Skin epidermis (tissue), 12 donors: ENCODE measurements around the gene INTS15.
"Not testable (repeated sequence)": the region's sequence is repeated elsewhere in the genome, so short reads cannot be mapped to it uniquely, and the experiment has no call there.

ENCODE experiments used
- H3K27ac ChIP-seq, 21 experiments: fragments of 200-600 bp; sonication (generic) in 11 of 21; one replicate each; pipeline ENCODE4 v1.5.0; 2020; ENCODE audit warnings: mild to moderate bottlenecking in 3 of 21, inconsistent platforms in 2 of 21, moderate library complexity in 2 of 21
- H3K4me3 ChIP-seq, 7 experiments: fragments of 200-600 bp; sonication (generic) in 2 of 7; one replicate each; pipeline ENCODE4 v1.5.0; 2020; ENCODE audit warnings: inconsistent platforms in 2 of 7, mild to moderate bottlenecking in 2 of 7, moderate library complexity in 1 of 7

The INTS15 gene

DNA sequence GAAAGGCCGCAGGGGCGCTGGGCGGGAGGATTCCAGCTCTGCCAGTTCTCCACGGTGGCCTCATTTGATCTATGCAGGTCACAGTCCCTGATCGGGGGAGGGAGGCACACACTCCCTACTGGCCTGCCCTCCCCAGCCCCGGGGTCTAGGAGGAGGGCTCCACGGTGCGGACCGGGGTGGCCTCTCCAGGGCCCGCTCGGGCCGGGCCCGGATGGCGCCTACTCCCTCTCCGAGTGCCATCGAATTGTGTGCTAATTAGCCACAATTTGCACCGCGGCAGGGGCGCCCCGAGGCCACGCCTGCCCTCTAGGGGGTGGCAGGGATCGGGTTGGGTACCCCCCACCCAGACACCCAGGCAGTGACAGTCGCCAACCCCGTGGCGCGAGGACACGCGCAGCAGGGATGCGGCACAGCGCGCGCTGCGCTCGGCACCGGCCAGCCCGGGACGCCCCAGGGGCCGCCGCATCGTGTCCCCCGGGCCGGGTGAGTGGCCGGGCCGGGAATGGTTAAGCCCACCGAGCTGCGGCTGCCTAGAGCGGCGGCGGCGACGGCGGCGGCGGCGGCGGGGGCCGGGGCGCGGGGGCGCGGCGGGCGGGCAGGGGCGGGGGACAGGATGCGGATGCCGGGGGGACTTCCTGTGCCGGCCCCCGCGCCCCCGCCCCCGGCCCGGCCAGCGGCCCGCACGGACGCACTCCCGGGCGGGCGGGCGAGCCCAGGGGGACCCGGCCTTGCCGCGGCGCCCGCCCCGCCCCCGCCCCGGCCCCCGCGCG is 25.3 kb downstream of the INTS15 start, which contains the start of gene ZNF853:
Gene ZNF853 (plus strand): TSS at position 658 of the 770 bp plus-strand sequence. CDS start 565 bp downstream, outside the sequence.
- H3K4me3 ChIP-seq: peak within 1 kb of the TSS; percentile 30 to 58 (median 47)
- H3K27ac ChIP-seq: peak within 1 kb of the TSS in 9 of 21 experiments; percentile 0 to 69 (median 53)

DNA sequence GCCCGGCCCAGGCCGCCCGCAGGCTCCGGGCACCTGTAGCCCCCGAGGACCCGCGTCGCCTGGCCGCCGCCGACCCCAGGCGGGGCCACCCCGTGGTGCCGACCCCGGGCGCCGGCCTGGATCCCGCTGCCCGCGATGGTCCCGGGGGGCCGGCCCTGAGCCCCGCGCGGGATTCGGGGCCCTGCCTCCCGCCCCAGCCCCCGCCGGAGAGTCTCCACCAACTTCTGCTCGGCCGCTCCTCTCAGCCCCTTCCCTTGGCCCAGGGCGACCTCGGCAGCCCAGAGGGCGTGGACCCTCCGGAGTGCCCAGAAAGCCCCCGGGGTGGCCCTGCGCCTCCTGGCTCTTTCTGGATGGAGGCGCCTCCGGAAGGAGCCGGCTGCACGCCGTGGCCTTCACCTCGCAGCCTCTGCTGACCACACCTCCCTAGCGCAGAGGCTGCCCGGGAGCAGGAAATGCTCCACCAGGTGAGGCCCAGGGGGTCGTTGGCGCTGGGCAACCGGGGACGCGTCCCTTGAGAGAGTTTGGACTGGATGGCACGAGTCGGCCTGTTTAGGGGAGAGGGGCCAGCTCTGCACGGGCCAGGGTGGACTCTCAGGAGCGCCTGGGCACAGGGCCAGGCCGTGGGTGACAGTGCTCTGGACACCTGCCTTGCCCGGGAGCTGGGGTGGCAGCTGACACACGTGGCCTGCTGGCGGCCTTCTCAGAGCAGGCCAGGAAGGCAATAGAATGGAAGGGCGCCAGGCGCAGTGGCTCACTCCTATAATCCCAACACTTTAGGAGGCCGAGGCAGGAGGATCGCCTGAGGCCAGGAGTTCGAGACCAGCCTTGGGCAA is 26.1 kb downstream of the INTS15 start:
- H3K4me3 ChIP-seq: peak overlapping the region; percentile 30 to 58 (median 47)
- H3K27ac ChIP-seq: peak overlapping the region in 8 of 21 experiments; percentile 0 to 69 (median 52)

DNA sequence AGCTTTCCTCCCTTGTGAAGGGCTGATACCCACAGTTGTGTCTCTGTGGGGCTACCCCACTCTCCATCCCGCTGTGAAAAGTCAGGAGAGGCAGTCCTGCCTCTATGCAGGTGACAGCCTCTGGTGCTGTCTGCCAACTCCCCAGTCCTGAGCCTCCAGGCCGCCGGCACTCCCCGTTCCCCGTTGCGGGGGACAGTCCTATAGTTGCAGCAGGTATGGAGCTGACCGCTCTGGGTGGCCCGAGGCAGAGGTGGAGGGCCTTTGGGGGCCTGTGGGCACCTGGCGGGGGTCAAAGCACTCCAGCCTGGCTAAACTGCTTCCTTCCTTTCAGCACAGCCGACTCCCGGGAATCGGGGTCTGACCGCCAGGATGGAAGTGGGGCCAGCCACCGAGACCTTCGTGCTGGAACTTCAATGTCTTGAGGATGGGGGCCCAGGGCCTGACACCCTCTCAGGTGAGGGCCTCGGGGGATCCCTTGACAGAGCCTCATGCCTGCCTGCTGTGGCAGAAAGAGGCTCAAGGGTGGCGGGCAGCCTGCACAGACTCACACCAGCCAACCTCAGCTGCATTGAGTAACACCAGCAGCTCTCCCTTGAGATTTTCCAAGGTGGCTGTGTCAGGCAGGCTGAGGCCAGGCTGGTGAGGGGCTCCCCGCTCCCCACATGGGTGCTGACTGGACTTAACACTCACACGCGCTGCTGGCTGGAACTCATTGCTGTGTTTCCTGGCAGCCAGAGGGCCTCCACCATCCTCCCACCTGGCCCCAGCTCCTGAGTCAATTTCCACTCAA is 27.2 kb downstream of the INTS15 start:
- H3K4me3 ChIP-seq: no peak overlapping the region
- no peak overlapping the region for H3K27ac ChIP-seq

DNA sequence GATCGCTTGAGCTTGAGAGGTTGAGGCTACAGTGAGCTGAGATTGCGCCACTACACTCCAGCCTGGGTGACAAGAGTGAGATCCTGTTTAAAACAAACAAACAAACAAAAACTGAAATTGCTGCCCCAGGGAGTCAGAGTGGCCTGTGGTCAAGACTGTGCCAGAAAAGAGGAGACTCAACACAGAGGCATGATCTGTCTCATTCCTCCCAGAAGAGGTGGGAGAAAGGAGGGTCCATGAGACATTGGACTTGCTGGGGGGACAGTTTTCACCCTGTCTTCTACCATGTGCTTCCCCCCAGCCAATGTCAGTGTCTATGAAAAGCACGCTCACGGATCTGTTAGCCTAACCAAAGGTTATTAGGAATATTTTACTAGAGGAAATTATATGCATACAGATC is 28.8 kb downstream of the INTS15 start:
- Histone ChIP-seq H3K27ac (no peak overlapping the region), H3K4me3 (no peak overlapping the region)

DNA sequence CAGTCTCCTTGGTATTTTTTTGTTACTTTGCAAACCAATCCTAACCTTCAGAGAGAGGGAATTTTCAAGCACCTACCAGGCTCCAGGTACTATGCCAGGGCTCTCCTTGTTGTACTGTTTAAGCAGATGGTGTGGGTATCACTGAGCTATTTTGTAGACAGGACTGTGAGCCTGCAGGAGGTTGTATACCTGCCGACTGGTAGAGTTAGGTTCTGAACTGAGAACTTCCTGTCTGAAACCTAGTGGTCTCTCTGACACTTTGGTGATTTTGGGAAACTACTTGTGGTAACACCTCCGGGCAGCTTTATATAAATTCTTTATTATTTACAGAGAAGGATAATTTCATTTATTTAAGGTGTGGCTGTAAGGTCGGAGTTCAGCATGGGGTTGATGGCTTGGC is 30.1 kb downstream of the INTS15 start:
- no peak overlapping the region for H3K4me3 ChIP-seq
- peak overlapping the region in 1 of 21 experiments; percentile 74 for H3K27ac ChIP-seq

DNA sequence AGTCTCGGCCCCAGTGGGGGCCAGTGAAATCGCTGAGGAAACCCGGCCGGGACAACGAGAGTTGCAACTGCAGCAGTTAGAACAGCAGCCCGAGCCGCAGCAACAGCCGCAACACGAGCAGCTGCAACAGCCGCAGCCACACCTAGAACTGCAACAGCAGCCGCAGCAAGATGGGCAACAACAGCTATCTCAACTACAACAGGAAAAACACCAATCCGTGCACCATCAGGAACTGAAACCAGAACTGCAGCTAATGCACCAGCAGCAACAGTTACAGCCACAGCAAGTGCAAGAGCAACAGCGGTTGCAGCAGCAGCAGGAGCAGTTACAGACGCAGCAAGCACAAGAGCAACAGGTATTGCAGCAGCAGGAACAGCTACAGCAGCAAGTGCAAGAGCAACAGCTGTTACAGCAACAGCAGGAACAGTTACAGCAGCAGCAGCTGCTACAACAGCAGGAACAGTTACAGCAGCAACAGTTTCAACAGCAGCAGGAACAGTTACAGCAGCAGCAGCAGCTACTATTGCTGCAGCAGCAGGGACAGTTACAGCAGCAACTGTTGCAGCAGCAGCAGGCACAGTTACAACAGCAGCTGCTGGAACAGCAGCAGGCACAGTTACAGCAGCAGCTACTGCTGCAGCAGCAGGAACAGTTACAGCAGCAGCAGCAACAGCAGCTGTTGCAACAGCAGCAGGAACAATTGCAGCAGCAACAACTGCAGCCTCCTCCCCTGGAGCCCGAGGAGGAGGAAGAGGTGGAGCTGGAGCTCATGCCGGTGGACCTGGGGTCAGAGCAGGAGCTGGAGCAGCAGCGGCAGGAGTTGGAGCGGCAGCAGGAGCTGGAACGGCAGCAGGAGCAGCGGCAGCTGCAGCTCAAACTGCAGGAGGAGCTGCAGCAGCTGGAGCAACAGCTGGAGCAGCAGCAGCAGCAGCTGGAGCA is 31.6 kb downstream of the INTS15 start:
- H3K4me3 ChIP-seq: no peak overlapping the region
- peak overlapping the region in 4 of 21 experiments; percentile 10 to 74 (median 15) for H3K27ac ChIP-seq

DNA sequence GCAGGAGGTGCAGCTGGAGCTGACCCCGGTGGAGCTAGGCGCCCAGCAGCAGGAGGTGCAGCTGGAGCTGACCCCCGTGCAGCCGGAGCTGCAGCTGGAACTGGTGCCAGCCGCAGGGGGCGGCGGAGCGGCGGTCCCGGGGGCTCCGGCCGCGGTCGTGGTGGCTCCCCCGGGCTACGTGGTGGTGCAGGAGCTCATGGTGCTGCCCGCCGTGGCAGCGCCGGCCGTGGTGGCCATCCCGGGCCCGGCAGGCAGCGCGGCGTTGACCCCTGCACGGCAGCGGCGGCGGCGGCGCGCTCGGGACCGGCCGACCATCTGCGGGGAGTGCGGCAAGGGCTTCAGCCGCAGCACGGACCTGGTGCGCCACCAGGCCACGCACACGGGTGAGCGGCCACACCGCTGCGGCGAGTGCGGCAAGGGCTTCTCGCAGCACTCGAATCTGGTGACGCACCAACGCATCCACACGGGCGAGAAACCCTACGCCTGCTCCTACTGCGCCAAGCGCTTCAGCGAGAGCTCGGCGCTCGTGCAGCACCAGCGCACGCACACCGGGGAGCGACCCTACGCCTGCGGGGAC is 32.4 kb downstream of the INTS15 start:
- H3K27ac ChIP-seq: no peak overlapping the region

DNA sequence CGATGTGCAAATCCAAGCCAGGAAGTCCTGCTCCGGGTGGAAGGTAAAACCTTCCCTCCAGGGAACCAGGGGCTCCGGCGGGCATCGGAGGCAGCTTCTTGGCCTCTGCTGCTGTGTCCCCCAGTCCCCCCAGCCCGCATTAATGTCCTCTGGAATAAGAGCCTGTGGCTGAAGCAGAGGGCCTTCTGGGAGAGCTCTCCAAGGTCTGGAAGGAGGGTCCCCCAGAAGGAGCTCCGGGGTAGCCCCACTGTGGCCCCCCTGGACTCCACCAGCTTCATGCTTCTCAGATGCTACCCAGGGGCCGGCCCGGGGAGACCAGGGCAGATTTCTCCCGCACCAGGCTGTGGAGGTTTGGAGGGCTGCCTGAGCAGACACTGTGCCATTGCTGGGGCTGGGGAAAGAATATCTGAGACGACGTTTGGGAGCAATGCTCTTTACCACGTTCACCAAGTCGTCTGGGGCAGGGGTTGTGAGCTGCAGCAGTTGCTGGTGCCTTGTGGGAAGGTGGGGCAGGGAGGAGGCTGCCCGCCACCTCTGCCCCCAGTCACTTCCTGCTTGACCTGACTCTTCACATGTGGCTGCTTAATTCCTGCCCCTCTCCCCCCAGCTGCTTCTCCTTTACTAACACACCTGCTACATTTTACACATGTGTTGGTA is 33.9 kb downstream of the INTS15 start:
- no peak overlapping the region for H3K4me3 ChIP-seq
- H3K27ac ChIP-seq: peak overlapping the region in 6 of 21 experiments; percentile 11 to 69 (median 44)

More for the DNA sequence above, 32.4 kb downstream of the INTS15 start:
- H3K4me3 ChIP-seq: no peak overlapping the region

DNA sequence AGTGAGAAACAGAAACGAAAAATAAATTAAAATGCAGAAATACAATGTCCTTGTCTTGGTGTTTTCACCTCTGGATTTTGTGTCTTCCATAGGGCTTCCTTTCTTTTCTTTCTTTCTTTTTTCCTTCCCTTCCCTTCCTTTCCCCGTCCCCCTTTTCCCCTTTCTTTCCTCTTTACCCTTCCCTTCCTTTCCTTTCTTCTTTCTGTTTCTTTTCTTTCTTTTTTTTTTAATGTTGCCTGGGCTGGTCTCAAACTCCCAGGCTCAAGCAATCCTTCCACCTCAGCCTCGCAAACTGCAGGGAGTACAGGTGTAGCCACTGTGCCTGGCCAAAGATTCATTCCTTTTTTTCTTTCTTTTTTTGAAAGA is 34.4 kb downstream of the INTS15 start:
- Histone ChIP-seq H3K27ac (peak overlapping the region in 4 of 21 experiments; percentile 11 to 69 (median 45)), H3K4me3 (no peak overlapping the region)

DNA sequence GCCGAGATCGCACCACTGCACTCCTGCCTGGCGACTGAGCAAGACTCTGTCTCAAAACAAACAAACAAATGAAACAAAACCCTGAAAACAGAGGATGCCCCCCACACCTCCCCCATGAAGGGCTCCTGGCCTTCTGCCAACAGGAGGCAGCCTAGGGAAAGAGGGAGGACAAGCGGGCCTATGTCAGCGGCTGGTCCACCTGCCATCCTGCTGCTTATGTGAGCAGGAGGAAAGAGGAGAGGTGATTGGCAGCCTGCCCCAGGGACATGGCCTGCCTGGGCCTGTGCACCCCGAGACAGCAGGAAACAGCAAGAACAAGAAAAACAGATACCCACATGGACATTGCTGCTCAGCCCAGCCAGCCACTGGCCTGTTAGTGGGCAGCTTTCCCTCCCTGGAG is 38.2 kb downstream of the INTS15 start:
- Histone ChIP-seq H3K27ac (no peak overlapping the region), H3K4me3 (no peak overlapping the region)

DNA sequence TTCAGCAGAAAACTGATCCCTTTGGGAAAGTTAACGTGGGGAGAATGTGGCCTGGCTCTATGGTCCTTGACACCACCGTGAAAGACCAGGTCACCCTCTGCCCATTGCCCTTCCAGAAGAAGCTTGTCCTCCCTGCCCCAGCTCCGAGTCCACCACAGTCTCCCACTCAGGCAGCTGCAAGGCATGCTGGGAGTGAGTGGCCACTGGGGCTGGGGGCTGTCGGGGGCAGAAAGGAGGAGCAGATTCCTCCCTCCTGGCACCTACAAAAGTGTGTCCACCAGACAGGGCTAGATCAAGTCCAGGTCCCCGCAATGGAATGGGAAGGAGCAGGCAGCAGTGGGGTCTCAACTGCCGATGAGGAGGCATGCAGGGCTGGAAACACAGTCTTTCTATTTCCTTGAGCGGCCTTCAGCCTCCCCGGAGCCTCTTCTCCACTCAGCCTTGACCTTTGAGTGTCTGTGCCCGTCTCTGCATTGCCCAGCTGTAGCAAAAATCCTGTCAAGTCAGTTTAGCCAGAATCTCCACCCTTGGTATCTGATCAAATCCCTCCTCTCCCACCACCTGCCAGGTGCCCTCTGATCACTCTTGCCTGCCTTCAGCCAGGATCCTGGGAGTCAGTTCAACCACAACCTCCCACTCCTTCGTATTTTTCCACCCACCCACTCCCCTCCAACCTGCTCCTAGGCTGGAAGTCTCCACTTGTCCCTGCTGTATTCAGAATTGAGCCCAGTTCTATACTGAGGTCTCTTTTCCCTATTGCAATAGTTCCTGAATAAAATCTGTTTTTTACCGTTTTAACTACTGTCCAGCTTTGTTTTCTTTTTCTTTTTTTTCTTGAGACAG is 40.4 kb downstream of the INTS15 start:
- H3K27ac ChIP-seq: no peak overlapping the region

DNA sequence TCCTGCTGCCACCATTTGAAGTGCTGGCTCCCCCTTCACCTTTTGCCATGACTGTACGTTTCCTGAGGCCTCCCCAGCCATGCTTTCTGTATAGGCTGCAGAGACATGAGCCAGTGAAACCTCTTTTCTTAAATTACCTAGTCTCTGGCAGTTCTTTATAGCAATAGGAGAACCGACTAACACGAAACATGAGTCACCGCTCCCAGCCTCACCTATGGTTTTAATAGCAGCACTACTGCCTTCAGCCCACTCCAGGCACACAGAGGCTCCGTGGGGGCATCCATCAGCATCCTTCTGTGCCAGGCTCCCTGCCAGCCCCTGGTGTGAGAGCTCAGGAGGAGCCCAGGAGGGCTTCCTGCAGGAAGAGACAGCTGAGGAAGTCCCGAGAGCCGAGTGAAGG is 41.8 kb downstream of the INTS15 start:
- no peak overlapping the region for H3K4me3 ChIP-seq
- no peak overlapping the region for H3K27ac ChIP-seq

More for the DNA sequence above, 40.4 kb downstream of the INTS15 start:
- no peak overlapping the region for H3K4me3 ChIP-seq

DNA sequence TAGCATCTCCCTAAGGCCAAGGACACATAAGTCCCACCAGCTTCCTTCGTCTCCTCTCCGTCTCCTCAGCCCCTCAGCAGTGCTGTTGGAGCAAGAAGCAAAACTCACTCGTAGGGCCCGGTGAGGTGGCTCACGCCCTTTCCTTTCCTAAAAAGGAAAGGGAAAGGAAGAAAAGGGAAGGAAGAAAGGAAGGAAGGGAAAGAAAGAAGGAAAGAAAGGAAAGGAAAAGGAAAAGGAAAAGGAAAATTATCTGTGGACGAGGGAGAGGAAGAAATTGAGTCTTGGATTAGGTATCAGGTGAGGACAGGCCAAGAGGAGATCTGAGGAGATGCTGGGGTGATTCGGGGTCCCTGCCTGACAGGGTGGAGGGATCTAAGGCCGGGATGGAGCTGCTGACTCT is 44.2 kb downstream of the INTS15 start:
- no peak overlapping the region for H3K4me3 ChIP-seq
- no peak overlapping the region for H3K27ac ChIP-seq

DNA sequence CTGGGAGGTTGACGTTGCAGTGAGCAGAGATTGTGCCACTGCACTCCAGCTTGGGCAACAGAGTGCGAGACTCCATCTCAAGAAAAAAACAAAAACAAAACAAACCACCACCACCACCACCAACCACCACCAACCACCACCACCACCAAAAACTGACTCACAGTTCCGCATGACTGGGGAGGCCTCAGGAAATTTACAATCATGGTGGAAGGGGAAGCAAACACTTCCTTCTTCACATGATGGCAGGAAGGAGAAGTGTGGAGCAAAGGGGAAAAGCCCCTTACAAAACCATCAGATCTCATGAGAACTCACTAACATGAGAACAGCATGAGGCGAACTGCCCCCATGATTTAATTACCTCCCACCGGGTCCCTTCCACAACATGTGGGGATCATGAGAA is 45.1 kb downstream of the INTS15 start:
- not testable (repeated sequence) for H3K4me3 ChIP-seq
- H3K27ac ChIP-seq: peak overlapping the region in 2 of 21 experiments; percentile 18 to 21

DNA sequence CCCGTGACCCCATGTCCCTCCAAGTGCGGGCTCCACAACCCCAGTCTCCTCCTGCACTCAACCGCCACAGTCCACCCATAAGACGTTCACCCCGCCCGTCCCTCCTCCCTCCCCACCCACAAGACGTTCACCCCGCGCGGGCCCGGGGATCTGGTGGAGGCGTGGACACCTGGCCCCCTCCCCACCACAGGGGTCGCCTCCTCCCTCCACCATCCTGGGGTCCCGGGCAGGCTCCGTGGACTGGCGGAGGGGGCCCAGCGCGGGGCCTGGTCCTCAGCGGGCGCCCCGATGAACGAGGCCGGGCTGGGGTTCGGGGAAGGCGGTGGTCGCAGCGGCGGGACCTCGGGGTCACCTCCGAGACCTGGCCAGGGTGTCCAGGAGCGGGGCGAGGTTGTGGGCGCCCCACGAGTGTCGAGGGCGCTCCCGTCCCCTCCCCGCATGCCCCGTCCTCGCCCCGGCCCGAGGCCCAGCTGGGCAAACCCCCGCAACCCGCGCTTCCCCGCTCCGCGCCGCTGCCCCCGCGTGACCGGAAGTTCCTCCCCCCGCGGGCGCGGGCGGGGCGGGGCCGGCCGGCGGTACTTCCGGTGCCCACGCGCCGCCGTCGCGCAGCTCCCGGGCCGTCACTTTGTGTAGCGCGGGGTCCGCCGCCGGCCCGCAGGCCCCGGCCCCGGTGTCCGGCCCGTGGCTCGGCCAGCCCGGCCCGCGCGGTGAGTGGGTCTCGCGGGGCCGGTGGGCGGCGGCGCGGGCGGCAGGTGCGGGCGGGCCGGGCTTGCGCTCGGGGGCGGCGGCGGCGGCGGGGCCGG is 47.1 kb downstream of the INTS15 start, which contains the start of gene ZNF316:
Gene ZNF316 (plus strand): TSS at position 578 of the 803 bp plus-strand sequence. CDS start 5,092 bp downstream, outside the sequence.
- peak within 1 kb of the TSS; percentile 70 to 99 (median 95) for H3K27ac ChIP-seq
- H3K4me3 ChIP-seq: peak within 1 kb of the TSS; percentile 66 to 99 (median 89)
